Measurements from ENCODE around the gene ZBTB5. TPM values are rescaled to one million over a fixed set of nuclear protein-coding genes. Genes with fewer than 3 reads are reported as not detected.
"Not testable (repeated sequence)": the region's sequence is repeated elsewhere in the genome, so short reads cannot be mapped to it uniquely, and the experiment has no call there.

ZBTB5 gene
- total and polyA plus RNA-seq, 2 donors from 2014 or later, result 6.1 to 14.1 TPM

- Histone ChIP-seq H3K36me3 (ENCODE audit: control insufficient read depth in 2 of 3, insufficient read depth in 3 of 3, low read length in 3 of 3) (no peaks in the 10 kb centered on the region), H3K9me3 (ENCODE audit: control insufficient read depth in 2 of 3, insufficient read depth in 1 of 3, low read length in 3 of 3) (no peaks in the 10 kb centered on the region), H3K27me3 (ENCODE audit: control insufficient read depth, insufficient read depth, low read length) (no peaks in the 10 kb centered on the region), H3K4me1 (ENCODE audit: control insufficient read depth in 2 of 3, insufficient read depth in 2 of 3, low read depth in 1 of 3, low read length in 3 of 3) (peaks cover 2 to 7% (median 3%) of the 10 kb centered on the region in 3 donors), H3K9ac (ENCODE audit: low read length in 3 of 3) (no peak overlapping the region), H3K27ac (ENCODE audit: low read depth in 2 of 2, low read length in 2 of 2) (no peak overlapping the region), H3K4me3 (ENCODE audit: low read length in 3 of 3) (no peak overlapping the region)
- FAIRE-seq (no peak), DNase-seq (no peak)
- intact Hi-C loops (cut with DNase I), result no loop called here
- TF ChIP-seq, protein P1, sequence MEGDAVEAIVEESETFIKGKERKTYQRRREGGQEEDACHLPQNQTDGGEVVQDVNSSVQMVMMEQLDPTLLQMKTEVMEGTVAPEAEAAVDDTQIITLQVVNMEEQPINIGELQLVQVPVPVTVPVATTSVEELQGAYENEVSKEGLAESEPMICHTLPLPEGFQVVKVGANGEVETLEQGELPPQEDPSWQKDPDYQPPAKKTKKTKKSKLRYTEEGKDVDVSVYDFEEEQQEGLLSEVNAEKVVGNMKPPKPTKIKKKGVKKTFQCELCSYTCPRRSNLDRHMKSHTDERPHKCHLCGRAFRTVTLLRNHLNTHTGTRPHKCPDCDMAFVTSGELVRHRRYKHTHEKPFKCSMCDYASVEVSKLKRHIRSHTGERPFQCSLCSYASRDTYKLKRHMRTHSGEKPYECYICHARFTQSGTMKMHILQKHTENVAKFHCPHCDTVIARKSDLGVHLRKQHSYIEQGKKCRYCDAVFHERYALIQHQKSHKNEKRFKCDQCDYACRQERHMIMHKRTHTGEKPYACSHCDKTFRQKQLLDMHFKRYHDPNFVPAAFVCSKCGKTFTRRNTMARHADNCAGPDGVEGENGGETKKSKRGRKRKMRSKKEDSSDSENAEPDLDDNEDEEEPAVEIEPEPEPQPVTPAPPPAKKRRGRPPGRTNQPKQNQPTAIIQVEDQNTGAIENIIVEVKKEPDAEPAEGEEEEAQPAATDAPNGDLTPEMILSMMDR (IDR thresholded peaks at IDR 0.05; ENCODE audit: borderline replicate concordance, extremely low read depth, insufficient read depth), result no peak
These were observed 3.4 kb upstream of the ZBTB5 start for GRCh38 chr9:37468620-37469019.

DNA sequence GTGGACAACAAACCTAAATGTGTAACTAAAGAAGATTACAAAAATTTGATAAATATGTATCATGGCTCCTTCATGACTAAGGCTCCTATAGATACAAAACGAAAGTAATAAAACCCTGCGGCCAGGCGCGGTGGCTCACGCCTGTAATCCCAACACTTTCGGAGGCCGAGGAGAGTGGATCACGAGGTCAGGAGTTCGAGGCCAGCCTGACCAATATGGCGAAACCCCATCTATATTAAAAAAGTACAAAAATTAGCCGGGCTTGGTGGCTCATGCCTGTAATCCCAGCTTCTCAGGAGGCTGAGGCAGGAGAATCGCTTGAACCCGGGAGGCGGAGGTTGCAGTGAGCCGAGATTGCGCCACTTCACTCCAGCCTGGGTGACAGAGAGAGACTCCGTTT is 2.3 kb upstream of the ZBTB5 start:
- H3K36me3 ChIP-seq (ENCODE audit: control insufficient read depth in 2 of 3, insufficient read depth in 3 of 3, low read length in 3 of 3); FAIRE-seq; DNase-seq; H3K9me3 ChIP-seq (ENCODE audit: control insufficient read depth in 2 of 3, insufficient read depth in 1 of 3, low read length in 3 of 3); H3K9ac ChIP-seq (ENCODE audit: low read length in 3 of 3); H3K27ac ChIP-seq (ENCODE audit: low read depth in 2 of 2, low read length in 2 of 2); H3K4me3 ChIP-seq (ENCODE audit: low read length in 3 of 3); H3K4me1 ChIP-seq (ENCODE audit: control insufficient read depth in 2 of 3, insufficient read depth in 2 of 3, low read depth in 1 of 3, low read length in 3 of 3); H3K27me3 ChIP-seq (ENCODE audit: control insufficient read depth, insufficient read depth, low read length); intact Hi-C loops (cut with DNase I): not testable (repeated sequence)

DNA sequence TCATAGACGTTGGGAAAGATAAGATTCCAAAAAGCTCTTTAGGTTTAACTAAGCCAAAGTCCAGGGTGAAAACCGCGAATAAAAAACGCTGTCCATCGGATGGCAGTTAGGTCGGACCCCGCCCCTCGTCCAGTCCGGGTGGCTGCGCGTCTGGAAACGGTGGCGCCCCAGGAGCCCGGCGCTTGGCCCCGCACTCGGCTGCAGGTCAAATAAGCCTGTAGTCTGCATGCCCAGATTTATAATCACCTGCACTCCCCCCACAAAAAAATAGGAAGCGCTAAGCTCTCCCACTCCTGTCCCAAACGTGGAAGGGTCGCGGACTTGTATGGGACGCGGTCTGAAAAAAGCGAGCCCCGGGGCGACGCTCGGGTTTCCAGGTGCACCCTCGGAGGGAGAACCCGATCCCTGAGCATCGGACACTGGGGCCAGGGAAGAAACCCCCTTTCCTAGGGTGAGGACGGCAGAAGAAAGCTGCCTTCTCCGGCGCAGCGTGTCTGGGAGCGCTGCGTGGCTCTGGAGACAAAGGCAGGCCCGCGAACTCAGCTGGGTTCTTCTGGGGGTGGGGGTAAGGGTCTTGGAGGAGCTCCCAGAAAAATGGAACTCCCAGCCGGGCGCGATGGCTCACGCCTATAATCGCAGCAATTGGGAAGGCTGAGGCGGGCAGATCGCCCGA is 923 bp upstream of the ZBTB5 start:
- Histone ChIP-seq H3K4me3 (ENCODE audit: low read length in 3 of 3) (peak overlapping the region; percentile 43 to 83 (median 73)), H3K9ac (ENCODE audit: low read length in 3 of 3) (peak overlapping the region; percentile 50 to 87 (median 61)), H3K4me1 (ENCODE audit: control insufficient read depth in 2 of 3, insufficient read depth in 2 of 3, low read depth in 1 of 3, low read length in 3 of 3) (peaks cover 5 to 13% (median 11%) of the 10 kb centered on the region in 3 donors), H3K36me3 (ENCODE audit: control insufficient read depth in 2 of 3, insufficient read depth in 3 of 3, low read length in 3 of 3) (no peaks in the 10 kb centered on the region), H3K27me3 (ENCODE audit: control insufficient read depth, insufficient read depth, low read length) (no peaks in the 10 kb centered on the region), H3K27ac (ENCODE audit: low read depth in 2 of 2, low read length in 2 of 2) (peak overlapping the region; percentile 77 to 81), H3K9me3 (ENCODE audit: control insufficient read depth in 2 of 3, insufficient read depth in 1 of 3, low read length in 3 of 3) (no peaks in the 10 kb centered on the region)
- intact Hi-C loops (cut with DNase I), result no loop called here
- DNase-seq (peak; percentile 79 to 92 (median 90)), FAIRE-seq (no peak)
- TF ChIP-seq, protein P1 (IDR thresholded peaks at IDR 0.05; ENCODE audit: borderline replicate concordance, extremely low read depth, insufficient read depth), result no peak

DNA sequence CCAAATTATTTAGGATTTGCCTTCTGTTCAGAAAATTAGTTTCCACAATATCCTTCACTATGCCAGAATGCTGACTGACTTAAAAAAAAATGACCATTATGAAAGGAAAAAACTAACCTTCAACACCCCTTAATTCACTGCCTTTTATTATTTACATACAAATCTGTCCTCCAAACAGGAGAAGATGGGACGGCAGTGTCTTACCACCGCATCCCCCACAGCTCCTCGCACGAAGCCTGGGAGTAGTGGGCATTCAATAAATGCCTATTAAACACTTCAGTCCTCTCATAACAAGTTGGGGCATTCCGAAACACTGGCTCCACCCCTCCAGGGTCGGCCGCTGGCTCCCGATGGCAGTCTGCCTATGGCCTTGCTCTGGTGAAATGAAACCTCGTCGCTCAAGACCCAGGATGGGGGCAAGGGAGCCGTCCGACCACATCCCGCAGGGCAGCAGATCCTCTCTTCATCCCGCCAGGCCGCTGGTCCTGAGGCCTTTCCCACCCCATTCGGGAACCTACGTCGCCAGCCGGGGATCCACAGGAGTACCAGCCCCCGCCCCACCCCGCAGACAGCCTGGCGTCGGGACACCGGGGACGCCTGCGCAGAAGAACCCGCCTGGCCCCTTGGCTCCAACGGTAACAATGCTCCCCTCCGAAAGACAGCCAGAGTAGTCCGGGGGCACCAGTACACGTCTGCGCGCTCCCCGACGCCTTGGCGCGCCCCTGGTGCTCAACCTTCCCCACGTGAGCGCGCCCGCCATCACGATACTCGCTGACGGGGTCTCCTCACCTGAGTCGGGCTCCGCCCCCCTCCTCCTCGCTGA is 613 bp downstream of the ZBTB5 start:
- peak overlapping the region; percentile 35 to 94 (median 92) for H3K9ac ChIP-seq (ENCODE audit: low read length in 3 of 3)
- H3K27ac ChIP-seq (ENCODE audit: low read depth in 2 of 2, low read length in 2 of 2), result peak overlapping the region; percentile 97 to 99
- no peaks in the 10 kb centered on the region for H3K27me3 ChIP-seq (ENCODE audit: control insufficient read depth, insufficient read depth, low read length)
- TF ChIP-seq, protein P1 (IDR thresholded peaks at IDR 0.05; ENCODE audit: borderline replicate concordance, extremely low read depth, insufficient read depth), result no peak
- DNase-seq (peak in 1 of 5 donors; percentile 92), FAIRE-seq (no peak)
- H3K4me1 ChIP-seq (ENCODE audit: control insufficient read depth in 2 of 3, insufficient read depth in 2 of 3, low read depth in 1 of 3, low read length in 3 of 3), result peaks cover 5 to 13% (median 11%) of the 10 kb centered on the region in 3 donors
- peak overlapping the region; percentile 76 to 94 (median 83) for H3K4me3 ChIP-seq (ENCODE audit: low read length in 3 of 3)
- intact Hi-C loops (cut with DNase I), result no loop called here
- no peaks in the 10 kb centered on the region for H3K9me3 ChIP-seq (ENCODE audit: control insufficient read depth in 2 of 3, insufficient read depth in 1 of 3, low read length in 3 of 3)
- H3K36me3 ChIP-seq (ENCODE audit: control insufficient read depth in 2 of 3, insufficient read depth in 3 of 3, low read length in 3 of 3), result no peaks in the 10 kb centered on the region

All from kidney (tissue), 14 donors.